SK-N-MC (cell line): ENCODE data around the gene SLC19A2.

Experiments used
- EZH2 ChIP-seq: fragments of 200-600 bp; sonication (generic); IDR thresholded peaks from one replicate; pipeline ENCODE4 v1.6.1; 2017; ENCODE audit warnings: antibody characterized with exemption
- FOXP2 ChIP-seq: optimal IDR thresholded peaks from 2 replicates; pipeline ENCODE3; 2011; ENCODE audit warnings: mild to moderate bottlenecking, moderate library complexity; ENCODE audit not compliant: insufficient read depth; ENCODE audit errors: extremely low read length, control extremely low read depth
- POLR2AphosphoS5 ChIP-seq: IDR thresholded peaks from 2 replicates; pipeline ENCODE4 v1.6.1; 2012; ENCODE audit warnings: mild to moderate bottlenecking, low read depth, low read length, borderline replicate concordance

DNA sequence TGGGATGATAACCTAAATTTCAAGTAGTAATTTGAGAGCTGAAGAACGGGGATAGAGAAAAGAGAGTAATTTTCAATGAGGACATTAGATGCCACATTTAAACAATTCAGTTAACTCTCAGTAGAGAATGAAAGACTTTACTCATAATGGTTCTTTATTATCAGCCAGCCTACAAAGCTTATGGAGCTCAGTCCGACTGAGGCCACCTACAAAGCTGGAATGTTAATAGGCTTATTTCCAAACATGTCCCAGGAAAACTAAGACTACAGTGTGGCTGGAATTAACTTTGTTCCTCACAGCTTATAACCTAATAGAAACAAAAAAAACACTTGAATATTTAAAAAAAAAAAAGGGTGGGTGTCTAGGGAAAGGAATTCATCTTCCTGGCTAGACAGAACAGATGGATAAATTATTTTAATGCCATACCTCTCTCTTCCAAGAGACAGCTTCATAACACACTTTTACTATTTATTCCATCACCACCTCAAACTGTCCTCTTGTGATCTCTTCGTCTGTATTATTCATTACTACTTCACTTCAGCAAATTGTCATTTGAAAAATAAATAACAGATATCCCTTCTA is 9.8 kb downstream of the SLC19A2 start:
- TF ChIP-seq EZH2 = no peak
- no peak for TF ChIP-seq POLR2AphosphoS5
- no peak for TF ChIP-seq FOXP2
